BJ (cell line): Measurements from ENCODE around the gene SPEM1. TPM values are rescaled to one million over a fixed set of nuclear protein-coding genes. Genes with fewer than 3 reads are reported as not detected.

Source experiments
- CTCF ChIA-PET: fragments of 350-600 bp; formaldehyde crosslinking; extraction: SDS; loops from one replicate; lab custom pipeline; 2021; ENCODE audit warnings: antibody characterized with exemption, inconsistent platforms; lab: Yijun Ruan, JAX
- POLR2A ChIA-PET: fragments of 300-600 bp; sonication (Branson Sonifier 250); formaldehyde crosslinking; extraction: SDS; loops from one replicate; lab custom pipeline; 2021; ENCODE audit warnings: antibody characterized with exemption; lab: Charles Lee
- DNase-seq: peaks from one replicate; pipeline ENCODE4 v3.0.0-alpha.2; 2011; ENCODE audit warnings: low read depth
- H3K27me3 ChIP-seq: 2 replicates; pipeline ENCODE4 v1.6.0; 2011; ENCODE audit warnings: low read length; ENCODE audit not compliant: control insufficient read depth, insufficient read depth
- H3K36me3 ChIP-seq: 2 replicates; pipeline ENCODE4 v1.5.1; 2011; ENCODE audit warnings: low read length; ENCODE audit not compliant: control insufficient read depth, insufficient read depth
- H3K4me3 ChIP-seq: 2 replicates; pipeline ENCODE4 v1.5.1; 2011; ENCODE audit warnings: low read depth, mild to moderate bottlenecking, control low read depth, low read length
- polyA minus RNA-seq: library from RNA; depleted of rRNA, polyadenylated mRNA; stranded (reverse); fragments of >200 nt; gene quantifications from 2 replicates; pipeline ENCODE4 v1.2.3, GENCODE V29; 2011; rRNA and poly(A)+ RNA removed
- polyA plus RNA-seq: library from polyadenylated mRNA; depleted of rRNA; stranded (reverse); fragments of >200 nt; gene quantifications from 2 replicates; pipeline ENCODE4 v1.2.3, GENCODE V29; 2011; rRNA removed
- TF ChIP-seq, protein P1 (sequence below): IDR thresholded peaks from 2 replicates; pipeline ENCODE4 v1.5.1; 2011; ENCODE audit warnings: low read depth, mild to moderate bottlenecking, control low read depth, inconsistent platforms, low read length, moderate library complexity; ENCODE audit not compliant: insufficient read depth

The SPEM1 gene, protein sequence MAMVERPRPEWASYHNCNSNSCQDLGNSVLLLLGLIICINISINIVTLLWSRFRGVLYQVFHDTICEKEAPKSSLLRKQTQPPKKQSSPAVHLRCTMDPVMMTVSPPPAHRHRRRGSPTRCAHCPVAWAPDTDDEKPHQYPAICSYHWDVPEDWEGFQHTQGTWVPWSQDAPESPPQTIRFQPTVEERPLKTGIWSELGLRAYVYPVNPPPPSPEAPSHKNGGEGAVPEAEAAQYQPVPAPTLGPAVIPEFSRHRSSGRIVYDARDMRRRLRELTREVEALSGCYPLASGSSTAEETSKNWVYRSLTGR
- polyA plus RNA-seq (not detected in 2 replicates), polyA minus RNA-seq (not detected in 2 replicates)

DNA sequence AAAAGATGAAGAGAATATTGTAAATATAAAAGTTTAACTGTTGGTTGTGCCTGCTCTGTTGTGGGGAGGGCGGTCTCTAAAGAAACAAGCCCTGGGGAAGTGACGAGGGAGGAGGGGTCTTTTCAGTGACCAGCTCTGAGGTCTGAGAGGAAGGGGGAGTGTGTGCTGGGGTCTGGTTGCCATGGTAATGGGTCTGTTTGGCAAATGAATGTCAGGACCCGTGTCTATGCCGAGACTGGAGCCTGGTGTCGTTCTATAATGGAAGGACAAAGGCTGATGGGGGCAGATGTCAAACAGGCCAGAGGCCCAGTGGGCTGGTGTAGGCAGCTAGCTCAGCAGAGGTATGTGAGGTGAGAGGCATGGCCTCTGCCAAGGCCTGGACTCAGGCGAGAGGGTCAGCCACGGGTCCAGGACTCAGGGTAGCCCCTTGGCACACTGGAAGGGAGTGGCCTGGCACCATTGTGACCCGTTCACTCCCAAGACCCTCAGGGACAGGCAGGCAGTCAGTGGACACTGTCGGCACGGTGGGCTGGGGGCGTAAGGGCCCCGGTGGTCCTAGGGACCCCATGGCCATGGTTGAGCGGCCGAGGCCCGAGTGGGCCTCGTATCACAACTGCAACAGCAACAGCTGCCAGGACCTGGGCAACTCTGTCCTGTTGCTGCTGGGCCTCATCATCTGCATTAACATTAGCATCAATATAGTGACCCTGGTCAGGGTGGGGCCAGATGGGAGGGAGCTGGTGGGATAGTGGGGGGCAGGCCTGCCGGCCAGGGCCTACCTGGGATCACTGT, at the start of gene SPEM1:
SPEM1 (plus strand) TSS at position 506 of the 792 bp plus-strand sequence; CDS start at position 567, 61 bp downstream.
- Histone ChIP-seq H3K27me3 (no peaks in the 10 kb centered on the region), H3K36me3 (peaks cover 14% of the 10 kb centered on the region), H3K4me3 (no peak within 1 kb of the TSS)
- TF ChIP-seq, protein P1, sequence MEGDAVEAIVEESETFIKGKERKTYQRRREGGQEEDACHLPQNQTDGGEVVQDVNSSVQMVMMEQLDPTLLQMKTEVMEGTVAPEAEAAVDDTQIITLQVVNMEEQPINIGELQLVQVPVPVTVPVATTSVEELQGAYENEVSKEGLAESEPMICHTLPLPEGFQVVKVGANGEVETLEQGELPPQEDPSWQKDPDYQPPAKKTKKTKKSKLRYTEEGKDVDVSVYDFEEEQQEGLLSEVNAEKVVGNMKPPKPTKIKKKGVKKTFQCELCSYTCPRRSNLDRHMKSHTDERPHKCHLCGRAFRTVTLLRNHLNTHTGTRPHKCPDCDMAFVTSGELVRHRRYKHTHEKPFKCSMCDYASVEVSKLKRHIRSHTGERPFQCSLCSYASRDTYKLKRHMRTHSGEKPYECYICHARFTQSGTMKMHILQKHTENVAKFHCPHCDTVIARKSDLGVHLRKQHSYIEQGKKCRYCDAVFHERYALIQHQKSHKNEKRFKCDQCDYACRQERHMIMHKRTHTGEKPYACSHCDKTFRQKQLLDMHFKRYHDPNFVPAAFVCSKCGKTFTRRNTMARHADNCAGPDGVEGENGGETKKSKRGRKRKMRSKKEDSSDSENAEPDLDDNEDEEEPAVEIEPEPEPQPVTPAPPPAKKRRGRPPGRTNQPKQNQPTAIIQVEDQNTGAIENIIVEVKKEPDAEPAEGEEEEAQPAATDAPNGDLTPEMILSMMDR = no peak
- CTCF ChIA-PET = interaction anchor here (0.9 to 1.2 kb wide), 4 partner anchors 10 to 141 kb away, joined by 3 read pairs; no protein-coding TSS in a partner anchor
- POLR2A ChIA-PET = no interaction called here
- DNase-seq = no peak

DNA sequence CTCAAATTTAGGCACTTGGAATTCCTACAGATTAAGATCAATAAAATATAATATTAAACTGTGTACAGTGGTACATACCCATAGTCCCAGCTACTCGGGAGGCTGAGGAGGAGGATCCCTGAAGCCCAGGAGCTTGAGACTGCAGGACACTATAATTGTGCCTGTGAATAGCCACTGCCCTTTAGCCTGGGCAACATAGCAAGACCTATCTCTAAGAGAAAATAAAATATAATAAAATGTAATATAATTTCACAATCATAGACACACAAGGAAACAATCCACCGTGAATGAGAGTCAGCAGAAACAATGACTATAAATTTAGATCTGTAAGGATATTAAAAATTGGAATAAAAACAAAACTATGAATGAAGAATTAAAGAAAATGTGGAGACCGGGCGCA, 49.3 kb upstream of the SPEM1 start:
- H3K36me3 ChIP-seq = no peaks in the 10 kb centered on the region
- ChIA-PET POLR2A (interaction anchor here (0.5 kb wide), 1 partner anchor 33 kb away, joined by 4 read pairs; the partner anchor contains the start of gene TMEM256), CTCF (interaction anchor here (5.0 kb wide), 1 partner anchor 15 kb away, joined by 24 read pairs; the partner anchor contains the start of gene TMEM95)
- peaks cover 6% of the 10 kb centered on the region for H3K27me3 ChIP-seq
- DNase-seq = no peak
- no peak overlapping the region for H3K4me3 ChIP-seq
- TF ChIP-seq, protein P1 = no peak

DNA sequence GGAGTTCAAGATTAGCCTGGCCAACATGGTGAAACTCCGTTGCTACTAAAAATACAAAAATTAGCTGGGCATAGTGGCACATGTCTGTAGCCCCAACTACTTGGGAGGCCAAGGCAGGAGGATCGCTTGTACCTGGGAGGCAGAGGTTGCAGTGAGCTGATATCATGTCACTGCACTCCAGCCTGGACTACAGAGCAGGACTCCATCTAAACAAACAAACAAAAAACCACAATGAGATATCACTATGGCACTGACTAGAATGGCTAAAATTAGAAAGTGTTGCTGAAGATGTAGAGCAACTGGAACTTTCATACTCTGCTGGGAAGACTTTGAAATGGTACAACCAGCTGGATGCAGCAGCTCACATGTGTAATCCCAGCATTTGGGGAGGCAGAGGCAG, 45.8 kb upstream of the SPEM1 start:
- ChIA-PET POLR2A (no interaction called here), CTCF (interaction anchor here (4.7 kb wide), 1 partner anchor 19 kb away, joined by 23 read pairs; the partner anchor contains the start of gene TMEM95)
- TF ChIP-seq, protein P1 = no peak
- Histone ChIP-seq H3K4me3 (no peak overlapping the region), H3K27me3 (peaks cover 4% of the 10 kb centered on the region), H3K36me3 (no peaks in the 10 kb centered on the region)
- DNase-seq = no peak

DNA sequence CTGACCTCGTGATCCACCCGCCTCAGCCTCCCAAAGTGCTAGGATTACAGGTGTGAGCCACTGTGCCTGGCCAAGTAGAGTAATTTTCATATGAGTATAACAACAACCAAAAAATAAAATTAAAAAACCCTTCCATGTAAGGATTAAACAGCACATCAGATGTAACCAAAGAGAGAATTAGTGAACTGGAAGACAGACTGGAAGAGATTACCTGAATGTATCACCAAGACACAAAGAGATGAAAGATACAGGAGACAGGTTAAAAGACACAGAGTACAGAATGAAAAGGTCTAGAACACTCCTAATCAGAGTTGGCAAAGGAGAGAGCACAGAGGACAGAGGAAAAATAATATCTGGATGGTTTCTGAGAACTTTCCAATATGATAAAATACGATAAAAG, 41.0 kb upstream of the SPEM1 start:
- TF ChIP-seq, protein P1 = no peak
- CTCF ChIA-PET = interaction anchor here (2.3 kb wide), 1 partner anchor 23 kb away, joined by 13 read pairs; no protein-coding TSS in a partner anchor

More for the DNA sequence above, 41.0 kb upstream of the SPEM1 start:
- no peaks in the 10 kb centered on the region for H3K36me3 ChIP-seq
- no peak overlapping the region for H3K4me3 ChIP-seq
- POLR2A ChIA-PET = no interaction called here
- no peak for DNase-seq
- peaks cover 8% of the 10 kb centered on the region for H3K27me3 ChIP-seq
